DMS153 treated with DMSO at 0.1 percent for 48 hours (cell line): ENCODE results near the gene USP34.
A peak's percentile ranks its signal among the peaks of the same experiment; 100 is the strongest.
"Not testable (repeated sequence)": the region's sequence is repeated elsewhere in the genome, so short reads cannot be mapped to it uniquely, and the experiment has no call there.

Experiments used
- DNase-seq: peaks from one replicate; lab custom pipeline; 2025; ENCODE audit not compliant: unreplicated experiment; lab: John Stamatoyannopoulos, UW

Gene USP34

DNA sequence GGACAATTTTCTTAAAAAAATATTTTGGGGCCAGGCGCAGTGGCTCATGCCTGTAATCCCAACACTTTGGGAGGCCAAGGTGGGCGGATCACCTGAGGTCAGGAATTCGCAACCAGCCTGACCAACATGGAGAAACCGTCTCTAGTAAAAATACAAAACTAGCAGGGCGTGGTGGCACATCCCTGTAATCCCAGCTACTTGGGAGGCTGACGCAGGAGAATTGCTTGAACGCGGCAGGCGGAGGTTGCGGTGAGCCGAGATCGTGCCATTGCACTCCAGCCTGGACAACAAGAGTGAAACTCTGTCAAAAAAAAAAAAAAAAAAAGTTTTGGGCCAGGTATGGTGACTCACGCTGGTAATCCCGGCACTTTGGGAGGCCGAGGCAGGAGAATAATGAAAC, 276.2 kb downstream of the USP34 start:
- not testable (repeated sequence) for DNase-seq

DNA sequence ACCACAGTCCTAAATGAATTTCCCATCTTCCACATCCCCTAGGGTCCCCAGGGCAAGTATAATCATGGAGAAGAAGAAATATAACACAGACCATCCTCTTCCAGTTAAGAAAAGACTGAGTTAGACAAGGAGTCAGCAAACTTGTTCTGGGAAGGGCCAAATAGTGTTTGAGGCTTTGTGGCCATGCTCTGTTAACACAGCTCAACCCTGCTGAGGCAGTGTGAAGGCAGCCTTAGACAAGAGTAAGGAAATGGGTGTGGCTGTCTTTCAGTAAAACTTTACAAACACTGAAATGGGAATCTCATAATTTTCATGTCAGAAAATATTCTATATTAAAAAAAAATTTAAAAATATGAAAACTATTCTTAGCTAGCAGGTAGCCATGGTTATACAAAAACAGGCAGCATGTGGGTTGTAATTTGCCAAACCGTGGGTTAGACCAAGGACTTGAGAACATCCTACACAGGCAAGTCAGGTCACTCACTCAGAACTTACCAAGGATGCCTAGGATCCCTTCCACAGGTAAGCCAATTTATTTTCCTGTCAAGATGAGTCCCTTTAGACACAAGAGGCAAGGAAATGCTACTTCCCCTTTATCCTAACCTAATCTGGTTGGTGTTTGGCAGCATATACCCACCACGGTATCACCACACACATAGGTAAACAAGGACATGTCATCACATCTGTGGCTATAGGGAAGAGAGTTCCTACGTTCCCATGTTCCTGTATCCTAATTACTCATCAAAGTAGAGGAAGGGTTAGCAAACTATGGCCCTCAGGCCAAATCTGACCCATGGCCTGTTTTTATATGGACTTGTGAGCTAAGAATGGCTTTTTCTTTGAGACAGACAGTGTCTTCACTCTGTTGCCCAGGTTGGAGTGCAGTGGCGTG, 277.0 kb downstream of the USP34 start:
- DNase-seq: no peak

DNA sequence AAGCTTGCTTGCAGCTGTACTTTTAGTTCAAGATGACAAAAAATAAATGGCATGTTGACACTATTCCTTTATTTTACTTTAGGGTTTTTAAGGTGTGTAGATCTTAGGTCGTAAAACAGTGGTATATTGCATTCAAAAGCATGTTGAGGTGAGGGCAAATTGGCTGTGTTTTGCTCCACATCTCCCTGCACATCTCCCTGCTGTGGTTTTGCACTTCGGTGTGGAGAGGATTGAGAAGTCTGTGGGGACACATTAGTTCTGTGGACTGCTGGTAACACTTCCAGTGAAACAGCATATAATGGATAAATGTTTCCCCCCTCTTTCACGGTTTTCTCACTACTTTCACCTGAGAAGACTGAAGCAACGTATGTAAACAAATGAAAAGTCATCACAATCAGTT, 283.8 kb downstream of the USP34 start:
- DNase-seq: no peak

DNA sequence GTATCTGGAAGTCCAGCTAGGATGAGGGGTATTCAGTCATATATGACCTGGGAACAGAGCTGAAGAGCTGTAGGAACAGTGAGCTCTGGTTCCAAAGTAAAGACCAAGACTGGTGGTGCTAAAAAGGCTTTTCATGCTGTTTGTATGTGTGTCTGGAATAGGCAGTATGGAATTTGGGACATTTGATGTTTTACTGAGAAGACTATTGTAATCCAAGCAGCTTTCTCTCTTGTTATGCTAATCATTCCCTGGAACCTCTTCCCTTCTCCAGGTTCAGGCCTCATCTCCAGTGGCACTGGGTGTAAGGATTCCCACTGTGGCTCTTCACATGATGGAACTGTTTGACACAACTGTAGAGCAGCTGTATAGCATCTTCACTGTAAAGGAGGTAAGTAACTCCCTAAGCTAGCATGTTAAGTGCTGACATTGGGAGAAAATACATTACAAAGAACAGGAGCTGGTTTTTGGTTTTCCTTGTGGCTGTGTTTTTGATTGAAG, 285.6 kb downstream of the USP34 start:
- no peak for DNase-seq

DNA sequence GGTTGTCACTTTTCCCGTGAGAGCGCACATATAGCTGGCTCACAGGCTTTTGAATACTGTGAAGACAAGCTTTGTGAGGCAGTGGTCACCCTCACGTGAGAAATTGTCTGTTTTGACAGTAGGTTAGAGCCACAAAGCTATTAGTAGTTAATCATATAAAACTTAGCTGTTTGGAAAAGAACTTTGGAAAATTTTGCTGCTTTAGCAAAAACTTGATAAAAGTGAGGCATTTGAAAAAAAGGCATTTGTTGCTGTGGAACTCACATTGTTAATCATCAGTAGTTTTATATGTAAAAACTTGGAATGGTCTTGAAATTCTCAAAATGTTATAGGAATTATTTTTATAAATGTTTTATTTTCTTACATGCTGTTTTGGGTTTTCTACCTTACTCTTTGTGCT, 286.6 kb downstream of the USP34 start:
- DNase-seq: no peak

DNA sequence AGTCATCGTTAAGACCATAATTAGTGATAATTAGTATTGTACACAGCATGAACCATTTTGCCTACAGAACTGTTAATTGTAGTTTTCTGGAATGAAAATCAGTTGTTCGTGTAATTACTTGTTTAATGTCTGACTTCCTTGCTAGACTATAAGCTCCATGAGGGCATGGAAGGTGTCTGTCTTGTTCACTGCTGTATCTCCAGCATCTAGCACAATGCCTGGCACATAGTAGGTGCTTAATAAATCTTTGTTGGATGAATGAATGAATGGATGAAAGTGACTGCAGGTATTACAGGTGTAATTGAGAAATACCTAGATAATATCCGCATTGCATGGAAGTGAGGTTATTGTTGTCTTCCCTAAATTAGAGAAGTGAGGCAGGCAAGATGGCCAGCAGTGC, 287.1 kb downstream of the USP34 start:
- DNase-seq: no peak

DNA sequence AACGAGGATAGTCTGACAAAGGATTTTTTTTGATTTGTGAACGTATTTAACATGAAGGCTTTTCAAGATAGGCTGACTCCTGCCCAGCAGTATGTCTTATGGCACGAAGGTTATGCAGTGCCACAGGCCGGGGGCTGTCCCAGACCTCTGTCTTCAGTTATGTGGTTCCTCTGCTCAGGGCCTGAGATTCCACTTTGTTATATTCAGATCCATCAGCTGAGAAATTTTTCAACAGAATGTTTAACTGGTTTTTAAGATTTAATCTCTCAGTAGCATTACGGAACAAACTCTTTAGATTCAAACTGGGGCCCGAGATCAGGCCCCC, 288.9 kb downstream of the USP34 start:
- DNase-seq: no peak

DNA sequence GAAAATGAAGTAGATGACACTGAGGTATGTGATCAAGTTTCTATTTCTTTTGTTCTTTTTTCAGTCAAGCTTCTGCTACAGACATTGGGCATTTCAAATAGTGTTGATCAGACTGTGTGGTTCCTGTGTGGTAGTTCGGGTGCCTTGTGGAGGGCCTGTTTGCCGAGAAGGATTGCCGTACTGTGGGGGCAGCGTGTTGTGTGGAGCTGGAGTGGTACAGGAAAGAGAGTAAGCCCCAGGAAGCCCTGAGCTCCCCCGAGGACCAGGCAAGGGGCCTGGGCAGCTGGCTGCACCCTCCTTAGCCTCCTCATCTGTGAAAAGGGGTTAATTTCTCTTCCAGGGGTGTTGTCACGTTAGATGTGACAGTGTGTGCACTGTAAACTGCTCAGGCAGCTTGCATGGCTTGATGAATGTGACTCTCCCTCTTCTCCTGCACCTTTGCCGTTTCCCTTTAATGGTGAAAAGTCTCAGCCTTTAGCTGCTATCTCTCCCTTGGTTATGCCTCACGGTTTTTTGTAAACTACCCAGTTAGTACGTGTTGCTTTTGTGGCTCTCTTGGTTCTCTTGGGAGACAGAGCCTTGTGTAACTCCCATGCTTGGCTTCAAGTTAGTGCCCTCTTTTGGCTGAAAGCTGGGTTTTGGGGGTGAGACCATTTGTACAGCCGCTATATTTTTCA, 289.4 kb downstream of the USP34 start:
- no peak for DNase-seq

DNA sequence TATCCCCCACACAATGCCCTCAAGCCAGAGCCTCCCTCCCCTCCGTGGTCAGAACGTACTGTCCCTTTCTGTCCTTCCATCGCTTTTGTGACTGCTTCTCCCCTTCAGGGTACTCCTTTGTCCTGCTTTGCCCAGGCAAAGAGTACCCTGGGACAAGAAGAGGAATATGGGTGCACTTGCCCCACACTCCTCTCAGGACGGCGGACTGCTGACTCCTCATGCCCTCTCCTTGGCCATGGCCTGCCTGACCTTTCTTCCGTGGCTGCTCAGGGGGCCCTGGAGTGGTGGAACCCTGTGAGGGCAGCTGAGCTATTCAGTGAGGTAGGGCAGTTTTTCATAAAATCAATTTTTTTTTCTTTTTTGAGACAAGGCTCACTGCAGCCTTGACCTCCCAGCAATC, 290.2 kb downstream of the USP34 start:
- DNase-seq: no peak

DNA sequence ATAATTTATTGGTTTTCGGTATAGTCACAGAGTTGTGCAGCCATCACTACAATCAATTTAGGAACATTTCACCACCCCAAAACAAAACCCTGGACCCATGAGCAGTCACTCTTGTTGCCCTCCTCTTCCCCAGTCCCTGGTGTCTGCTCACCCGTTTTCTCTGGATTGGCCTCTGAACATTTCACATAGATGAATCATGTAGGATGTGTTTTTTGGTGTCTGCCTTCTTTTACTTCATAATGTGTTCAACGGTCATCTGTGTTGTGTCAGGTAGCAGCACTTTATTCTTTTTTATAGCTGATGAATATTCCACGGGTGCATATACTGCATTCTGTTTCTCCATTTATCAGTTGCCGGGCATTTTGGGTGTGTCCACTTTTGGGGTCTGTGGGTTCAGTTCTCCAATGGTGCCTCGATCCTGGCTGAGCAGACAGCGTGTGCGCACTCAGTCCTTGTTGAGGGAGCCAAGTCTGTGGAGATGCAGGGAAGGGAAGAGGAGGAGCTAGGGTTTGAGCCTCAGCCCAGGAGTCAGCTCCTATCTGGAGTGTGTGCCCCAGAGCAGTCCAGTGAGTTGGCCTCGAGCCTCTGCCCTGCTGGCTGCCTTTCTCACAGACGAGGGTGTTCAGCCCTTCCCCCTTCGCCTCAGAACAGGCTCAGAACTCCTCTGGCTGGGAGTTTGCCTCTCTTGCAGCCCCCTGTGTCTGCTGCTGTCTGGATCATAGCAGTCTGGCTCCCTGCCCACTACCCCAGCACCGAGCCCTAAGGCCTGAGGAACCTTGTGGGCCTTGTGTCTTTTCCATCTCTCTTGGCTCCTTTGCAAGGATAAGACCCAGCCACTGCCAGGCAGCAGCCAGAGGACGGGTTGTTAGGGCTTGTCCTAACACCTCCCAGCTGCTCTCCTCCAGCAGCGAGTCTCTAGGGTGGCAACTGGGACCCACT, 290.9 kb downstream of the USP34 start:
- DNase-seq: no peak

DNA sequence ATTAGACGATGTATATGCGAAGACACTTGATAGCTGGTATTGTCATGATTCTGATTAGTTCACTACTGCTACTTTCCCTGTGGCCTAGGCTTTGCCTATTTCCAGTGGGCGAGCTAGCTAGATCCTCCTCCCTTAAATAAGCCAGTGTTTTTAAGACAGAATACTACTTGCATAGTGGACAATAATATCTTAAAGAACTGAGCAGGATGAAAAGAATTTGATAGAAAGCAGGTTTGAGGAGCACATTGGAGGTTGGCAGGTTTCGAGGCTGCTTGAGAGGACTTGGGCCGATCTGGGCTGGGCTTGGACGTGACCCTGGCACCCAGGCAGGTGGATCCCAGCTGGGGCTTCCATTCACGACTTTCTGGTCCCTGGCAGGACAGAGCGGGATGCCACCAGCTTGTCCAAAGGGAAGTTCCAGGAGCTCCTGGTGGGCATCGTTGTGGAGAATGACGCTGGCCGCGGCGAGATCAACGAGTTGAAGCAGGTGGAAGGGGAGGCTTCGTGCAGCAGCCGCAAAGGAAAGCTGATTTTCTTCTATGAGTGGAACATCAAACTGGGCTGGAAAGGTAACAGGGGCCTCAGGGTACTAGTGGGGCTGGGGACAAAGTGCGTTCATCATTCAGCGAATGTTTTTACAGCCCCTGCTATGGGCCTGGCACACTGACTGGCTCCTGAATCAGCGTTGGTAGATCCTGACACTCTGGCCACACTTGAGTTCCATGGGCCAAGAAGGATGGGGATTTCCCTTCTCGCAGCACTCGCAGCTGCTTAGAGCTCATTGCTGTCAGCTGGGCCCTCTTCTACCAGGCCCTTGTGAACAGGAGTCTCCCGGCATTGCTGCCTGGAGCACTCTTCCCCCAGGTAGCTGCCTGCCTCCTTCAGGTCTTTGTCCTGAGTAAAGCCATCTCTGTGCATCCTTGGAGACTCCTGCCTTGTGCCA, 292.0 kb downstream of the USP34 start:
- no peak for DNase-seq

DNA sequence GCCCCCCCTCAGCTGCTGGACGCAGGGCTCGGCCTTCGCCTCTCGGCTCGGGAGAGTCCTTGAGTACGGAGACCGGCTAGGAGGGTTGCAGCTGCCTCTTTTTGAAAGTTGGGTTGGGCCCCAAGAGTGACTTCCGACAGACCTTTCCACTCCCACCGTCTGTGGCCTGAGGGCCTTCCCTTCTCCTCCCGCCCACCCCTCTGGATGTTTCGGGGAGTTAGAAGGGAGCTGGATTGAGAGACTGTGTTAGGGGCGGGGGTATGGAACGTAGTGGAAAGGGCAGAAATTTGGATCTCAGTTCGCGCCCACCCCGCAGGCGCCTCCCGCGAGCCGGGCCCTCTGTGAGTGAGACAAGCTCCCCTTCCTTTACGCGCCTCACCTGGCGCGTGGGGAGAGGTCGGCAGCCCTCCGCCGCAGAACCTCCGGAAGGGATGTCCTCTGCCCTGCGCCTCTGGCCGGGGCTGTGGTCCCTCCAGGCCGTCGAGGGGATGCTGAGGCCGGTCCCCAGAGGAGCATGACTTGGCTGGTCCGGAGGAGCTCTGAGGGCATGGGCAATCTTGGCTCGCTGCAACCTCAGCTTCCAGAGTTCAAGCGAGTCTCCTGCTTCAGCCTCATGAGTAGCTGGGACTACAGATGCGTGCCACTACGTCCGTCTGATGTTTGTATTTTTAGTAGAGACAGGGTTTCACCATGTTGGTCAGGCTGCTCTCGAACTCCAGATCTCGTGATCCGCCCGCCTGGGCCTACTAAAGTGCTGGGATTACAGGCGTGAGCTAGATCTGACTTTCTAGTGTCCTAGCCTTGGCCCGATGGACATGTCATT, 292.9 kb downstream of the USP34 start:
- DNase-seq: no peak

DNA sequence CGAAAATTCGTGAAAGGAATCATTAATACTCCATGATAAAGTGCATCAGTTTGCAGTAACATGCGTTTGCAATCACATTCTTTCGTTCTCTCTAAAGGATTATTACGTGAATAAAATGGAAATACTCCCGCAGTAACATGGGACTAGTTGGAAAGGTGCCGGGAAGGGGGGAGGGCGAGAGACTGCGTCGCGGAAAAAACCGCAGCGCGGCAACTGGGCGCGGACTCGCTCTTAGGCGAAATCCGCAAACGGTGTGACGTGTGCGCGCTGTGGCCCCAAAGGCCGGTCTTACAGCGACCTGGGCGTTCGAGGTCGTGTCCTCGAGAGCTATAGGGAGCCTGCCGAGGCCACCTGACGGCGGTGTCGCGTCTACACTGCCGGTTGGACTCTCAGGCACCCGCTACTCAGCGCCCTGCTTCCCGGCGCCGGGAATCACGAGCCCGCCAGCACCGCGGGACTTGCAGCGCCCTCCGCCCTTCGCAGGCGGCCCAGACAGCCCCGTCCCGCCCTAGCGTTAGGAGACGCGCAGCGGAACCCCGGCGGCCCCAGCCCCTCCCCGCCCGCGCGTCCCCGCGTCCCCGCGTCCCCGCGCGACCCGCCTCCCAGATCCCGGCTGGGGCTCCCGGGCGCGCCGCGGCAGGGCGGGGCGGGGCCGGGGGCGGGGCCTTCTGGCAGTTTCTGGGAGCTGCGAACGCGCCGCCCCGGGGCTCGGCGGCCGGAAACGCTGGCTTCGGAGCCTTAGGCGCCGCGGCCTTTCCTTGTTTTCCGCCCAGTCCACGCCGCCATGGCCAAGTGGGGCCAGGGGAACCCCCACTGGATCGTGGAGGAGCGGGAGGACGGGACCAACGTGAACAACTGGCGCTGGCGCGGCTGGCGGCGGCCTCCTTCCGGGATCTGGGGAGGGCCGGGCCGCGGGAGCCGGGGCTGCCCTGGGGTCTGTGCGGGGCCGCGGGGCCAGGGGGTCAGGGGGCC, 293.8 kb downstream of the USP34 start:
- peak; percentile 93 for DNase-seq

DNA sequence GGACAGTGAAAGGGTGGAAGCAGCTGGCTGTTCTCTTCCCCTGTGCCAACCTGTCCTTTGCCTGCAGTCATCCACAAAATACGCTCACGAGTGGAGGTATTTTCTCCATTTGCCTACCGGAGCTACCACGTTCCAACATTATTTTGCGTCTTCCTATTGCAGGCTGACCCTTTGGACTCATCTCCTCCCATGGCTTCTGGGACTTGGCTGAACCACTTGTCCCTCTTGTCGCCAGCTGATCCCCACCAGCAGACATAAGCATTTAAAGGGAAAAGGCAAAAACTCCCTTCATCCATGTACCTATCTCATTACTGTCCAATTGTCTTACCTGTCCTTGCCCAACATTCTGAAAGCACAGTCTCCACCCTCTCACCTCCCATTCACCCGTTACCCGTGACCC, 295.9 kb downstream of the USP34 start:
- DNase-seq: no peak

DNA sequence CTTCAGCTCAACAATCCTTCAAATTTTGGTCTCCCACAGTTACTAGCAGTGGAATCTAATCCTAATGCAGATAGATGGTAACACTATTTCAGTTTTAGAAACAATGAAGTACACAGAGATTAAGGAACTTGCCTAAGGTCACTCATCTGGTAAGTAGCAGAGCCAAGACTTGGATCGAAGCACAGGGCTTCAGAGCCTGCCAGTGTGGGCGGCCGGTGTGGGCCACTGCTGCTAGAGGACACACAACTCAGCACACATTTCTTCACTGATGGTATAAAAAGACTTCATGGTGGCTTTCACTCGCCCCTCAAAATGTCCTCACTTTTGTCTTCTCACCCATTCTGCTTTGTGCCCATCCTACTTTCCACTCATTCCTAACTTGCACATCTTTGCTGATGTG, 297.8 kb downstream of the USP34 start:
- DNase-seq: no peak

DNA sequence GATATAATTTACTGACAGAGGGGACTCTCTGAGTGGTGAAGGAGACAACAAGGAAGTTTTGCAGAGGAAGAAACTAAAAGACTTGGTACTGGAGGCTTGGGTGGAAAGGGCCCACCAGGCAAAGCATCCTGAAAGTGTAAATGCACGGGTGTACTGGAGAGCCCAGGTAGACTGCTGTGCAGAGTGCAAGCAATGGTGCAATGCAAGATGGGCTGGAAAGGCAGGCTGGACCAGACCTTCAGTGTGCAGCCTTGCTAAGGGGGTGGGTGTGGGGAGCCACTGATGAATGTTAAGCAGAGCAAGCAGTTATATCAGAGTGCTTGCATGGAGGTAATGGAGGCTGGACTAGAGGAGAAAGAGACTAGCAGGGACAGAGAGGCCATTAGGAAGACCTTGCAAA, 298.2 kb downstream of the USP34 start:
- DNase-seq: no peak

DNA sequence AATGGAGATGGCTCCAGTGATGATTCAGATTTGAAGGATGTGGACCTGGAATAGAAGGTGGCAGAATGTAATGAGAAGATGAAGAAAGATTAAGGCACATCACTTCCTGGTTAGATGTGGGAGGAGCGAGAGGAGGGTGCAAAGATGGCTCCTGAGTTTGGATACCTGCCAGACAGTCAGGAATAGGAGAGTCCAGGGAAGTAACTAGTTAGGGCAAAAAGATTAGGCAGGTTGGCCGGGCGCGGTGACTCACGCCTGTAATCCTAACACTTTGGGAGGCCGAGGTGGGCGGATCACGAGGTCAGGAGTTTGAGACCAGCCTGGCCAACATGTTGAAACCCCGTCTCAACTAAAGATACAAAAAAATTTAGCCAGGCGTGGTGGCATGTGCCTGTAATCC, 303.3 kb downstream of the USP34 start:
- no peak for DNase-seq

DNA sequence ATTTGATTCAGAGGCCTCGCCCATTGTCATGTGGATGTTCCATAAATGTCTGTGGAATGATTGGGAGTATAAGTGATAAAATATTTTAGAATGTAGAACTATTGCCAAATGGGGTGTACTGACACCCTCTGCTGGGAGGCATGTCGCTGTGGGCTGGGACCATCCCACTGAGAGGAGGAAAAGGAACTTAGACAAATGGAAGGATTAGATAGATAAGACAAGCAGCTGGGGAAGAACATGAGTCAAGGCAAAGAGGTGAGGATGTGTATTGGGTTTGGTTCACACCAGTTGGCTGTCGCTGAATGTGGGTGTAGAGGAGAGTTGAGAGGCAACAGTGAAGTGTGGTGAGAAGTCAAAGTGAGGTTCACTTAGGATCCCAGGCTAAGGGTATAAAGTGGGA, 304.9 kb downstream of the USP34 start:
- DNase-seq: no peak
